ENCODE measurements around the gene FLT3. TPM values are rescaled to one million over a fixed set of nuclear protein-coding genes. Genes with fewer than 3 reads are reported as not detected.
A peak's percentile ranks its signal among the peaks of the same experiment; 100 is the strongest.

FLT3 gene
- total RNA-seq, 1 donor = not detected

- H3K4me3 ChIP-seq (ENCODE audit: low read depth, low read length) = no peak overlapping the region
- DNase-seq (ENCODE audit: low read depth) = no peak
- TF ChIP-seq CTCF (IDR thresholded peaks at IDR 0.05; ENCODE audit: insufficient read depth, low read depth, low read length) = no peak
Observed at GRCh38 chr13:28055357-28055756, 45.0 kb downstream of the FLT3 start.

- H3K4me3 ChIP-seq (ENCODE audit: low read depth, low read length) = no peak overlapping the region
- DNase-seq (ENCODE audit: low read depth) = peak; percentile 17
- TF ChIP-seq CTCF (IDR thresholded peaks at IDR 0.05; ENCODE audit: insufficient read depth, low read depth, low read length) = no peak
Observed at GRCh38 chr13:28052945-28053344, 47.4 kb downstream of the FLT3 start.

GRCh38 chr13:28049880-28050875 lies 50.2 kb downstream of the FLT3 start:
- no peak overlapping the region for H3K4me3 ChIP-seq (ENCODE audit: low read depth, low read length)
- no peak for TF ChIP-seq CTCF (IDR thresholded peaks at IDR 0.05; ENCODE audit: insufficient read depth, low read depth, low read length)
- DNase-seq (ENCODE audit: low read depth) = no peak

- H3K4me3 ChIP-seq (ENCODE audit: low read depth, low read length) = no peak overlapping the region
- DNase-seq (ENCODE audit: low read depth) = no peak
- no peak for TF ChIP-seq CTCF (IDR thresholded peaks at IDR 0.05; ENCODE audit: insufficient read depth, low read depth, low read length)
Observed at GRCh38 chr13:28049215-28049614, 51.2 kb downstream of the FLT3 start.

- TF ChIP-seq CTCF (IDR thresholded peaks at IDR 0.05; ENCODE audit: insufficient read depth, low read depth, low read length) = no peak
Observed at GRCh38 chr13:28048768-28049167, 51.6 kb downstream of the FLT3 start.

GRCh38 chr13:28047757-28048388 lies 52.5 kb downstream of the FLT3 start:
- H3K4me3 ChIP-seq (ENCODE audit: low read depth, low read length) = no peak overlapping the region
- no peak for TF ChIP-seq CTCF (IDR thresholded peaks at IDR 0.05; ENCODE audit: insufficient read depth, low read depth, low read length)
- no peak for DNase-seq (ENCODE audit: low read depth)

More at GRCh38 chr13:28048768-28049167, 51.6 kb downstream of the FLT3 start:
- no peak for DNase-seq (ENCODE audit: low read depth)
- no peak overlapping the region for H3K4me3 ChIP-seq (ENCODE audit: low read depth, low read length)

Measured in fibroblast of villous mesenchyme (primary cell).